CD4-positive, alpha-beta T cell (primary cell): ENCODE data around the gene L1CAM. TPM values are rescaled to one million over a fixed set of nuclear protein-coding genes. Genes with fewer than 3 reads are reported as not detected.

Experiments
- ATAC-seq: fragments of 200-7000 bp; cut with Tn5 transposase; one replicate; pipeline ENCODE4 v1.10.0; 2022; ENCODE audit warnings: mild to moderate bottlenecking; ENCODE audit not compliant: poor library complexity
- CTCF ChIA-PET: fragments of 350-600 bp; sonication (Branson Sonifier 250); formaldehyde crosslinking; loops from one replicate; lab custom pipeline; 2021; ENCODE audit warnings: antibody characterized with exemption, inconsistent platforms; lab: Charles Lee
- POLR2A ChIA-PET: fragments of 350-600 bp; sonication (Branson Sonifier 250); formaldehyde crosslinking; loops from one replicate; lab custom pipeline; 2021; ENCODE audit warnings: antibody characterized with exemption, inconsistent platforms; lab: Charles Lee
- DNase-seq, 14 experiments: peaks; one replicate each; pipeline ENCODE4 v3.0.0-alpha.2; 2013 to 2020; ENCODE audit warnings: mixed read lengths in 2 of 14
- H3K27ac ChIP-seq, 2 donors: one replicate each; pipeline versions ENCODE4 v1.5.1 to v1.7.0; 2013; ENCODE audit warnings: low read length in 2 of 2, low read depth in 1 of 2, mild to moderate bottlenecking in 1 of 2
- H3K27me3 ChIP-seq, 2 experiments: 1 replicate in 1 of 2; 2 replicates in 1 of 2; pipeline versions ENCODE4 v1.6.1 to v1.7.0; 2013; ENCODE audit warnings: low read length in 2 of 2, control low read depth in 1 of 2, mild to moderate bottlenecking in 1 of 2, moderate library complexity in 1 of 2; ENCODE audit not compliant: insufficient read depth in 2 of 2, control insufficient read depth in 1 of 2
- H3K36me3 ChIP-seq: one replicate; pipeline ENCODE4 v1.6.1; 2013; ENCODE audit warnings: low read length, control low read depth; ENCODE audit not compliant: insufficient read depth
- H3K4me1 ChIP-seq: one replicate; pipeline ENCODE4 v1.6.1; 2013; ENCODE audit warnings: low read length, control low read depth; ENCODE audit not compliant: insufficient read depth
- H3K4me3 ChIP-seq: one replicate; pipeline ENCODE4 v1.5.1; 2013; ENCODE audit warnings: mild to moderate bottlenecking, low read length, moderate library complexity
- H3K9me3 ChIP-seq, 2 experiments: 1 replicate in 1 of 2; 2 replicates in 1 of 2; pipeline versions ENCODE4 v1.6.1 to v1.7.0; 2013; ENCODE audit warnings: low read length in 2 of 2, mild to moderate bottlenecking in 2 of 2, control low read depth in 1 of 2, moderate library complexity in 1 of 2; ENCODE audit not compliant: control insufficient read depth in 1 of 2, insufficient read depth in 1 of 2
- H3K27ac Mint-ChIP-seq: one replicate; pipeline ENCODE4 v1.8.0; 2020; ENCODE audit warnings: mixed read lengths
- H3K27me3 Mint-ChIP-seq: one replicate; pipeline ENCODE4 v1.8.0; 2021; ENCODE audit warnings: mixed read lengths
- H3K36me3 Mint-ChIP-seq: one replicate; pipeline ENCODE4 v1.8.0; 2021; ENCODE audit warnings: low read depth, mixed read lengths
- H3K4me1 Mint-ChIP-seq: one replicate; pipeline ENCODE4 v1.8.0; 2021; ENCODE audit warnings: low read depth, mixed read lengths
- H3K4me3 Mint-ChIP-seq: one replicate; pipeline ENCODE4 v1.8.0; 2020; ENCODE audit warnings: mild to moderate bottlenecking, mixed read lengths
- H3K9me3 Mint-ChIP-seq: one replicate; pipeline ENCODE4 v1.8.0; 2020; ENCODE audit warnings: mixed read lengths
- intact Hi-C, 2 experiments: fragments of 100-400 bp; cut with DNase I in 1 of 2; cut with micrococcal nuclease in 1 of 2; formaldehyde crosslinking; loops; one replicate each; pipeline versions ENCODE4 v1.15.1 to v1.9.0; 2023 to 2025; cut with DNase I, micrococcal nuclease
- total RNA-seq, 174 experiments: library from RNA in 2 of 174; stranded (reverse) in 2 of 174; gene quantifications; one replicate each; pipeline ENCODE4 v1.2.3 and lab custom pipeline; 2021 to 2026
- TF ChIP-seq, protein P1 (sequence below): fragments of 200-600 bp; IDR thresholded peaks from one replicate; pipeline ENCODE4 v1.8.0; 2022; ENCODE audit warnings: antibody characterized with exemption, mild to moderate bottlenecking

Gene L1CAM
- total RNA-seq, 2 experiments from 2014 or later, result 0.89 to 1.2 TPM

DNA sequence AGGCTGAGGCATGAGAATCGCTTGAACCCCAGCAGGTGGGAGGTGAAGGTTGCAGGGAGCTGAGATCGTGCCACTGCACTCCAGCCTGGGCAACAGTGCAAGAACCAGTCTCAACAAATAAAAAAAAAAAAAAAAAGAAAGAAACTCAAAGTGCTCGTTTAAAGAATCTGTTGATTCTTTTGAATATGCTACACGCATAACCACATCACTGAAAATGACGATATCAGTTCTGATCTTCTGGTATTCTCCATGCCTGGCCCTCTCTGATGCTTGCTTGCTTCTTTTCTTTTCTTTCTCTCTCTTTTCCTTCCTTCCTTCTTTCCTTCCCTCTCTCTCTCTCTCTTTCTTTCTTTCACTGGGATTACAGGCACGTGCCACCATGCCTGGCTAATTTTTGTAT lies 25.8 kb upstream of the L1CAM start:
- H3K27me3 Mint-ChIP-seq, result no peaks in the 10 kb centered on the region
- H3K27ac Mint-ChIP-seq, result peak overlapping the region; percentile 88
- POLR2A ChIA-PET, result interaction anchor here (1.5 to 2.6 kb wide), 4 partner anchors 12 to 16 kb away, joined by 4 to 9 read pairs (median 6); no protein-coding TSS in a partner anchor

DNA sequence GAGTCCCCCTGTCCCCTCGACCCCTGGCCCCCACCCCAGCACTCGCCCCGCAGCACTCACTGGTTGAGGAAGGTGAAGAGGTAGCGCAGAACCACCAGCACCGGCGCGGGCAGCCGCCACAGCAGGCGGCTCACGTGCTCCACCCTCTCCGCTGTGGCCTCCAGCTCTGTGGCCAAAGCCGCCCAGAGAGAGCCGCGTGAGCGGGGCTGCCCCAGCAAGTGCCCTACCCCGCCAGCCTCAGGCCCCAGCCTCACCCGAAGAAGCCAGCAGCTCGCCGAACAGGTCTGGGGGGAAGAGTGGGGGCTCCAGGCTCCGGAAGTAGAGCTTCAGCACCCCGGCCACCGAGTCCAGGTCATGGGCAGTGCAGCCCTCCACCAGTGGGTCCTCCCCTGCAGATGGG lies 24.5 kb upstream of the L1CAM start:
- DNase-seq, result peak in 1 of 14 experiments; percentile 1
- Histone ChIP-seq H3K27ac (no peak overlapping the region), H3K9me3 (no peaks in the 10 kb centered on the region), H3K4me1 (peaks cover 22% of the 10 kb centered on the region), H3K27me3 (no peaks in the 10 kb centered on the region), H3K36me3 (peaks cover 44% of the 10 kb centered on the region), H3K4me3 (no peak overlapping the region)
- Mint-ChIP-seq H3K27ac (no peak overlapping the region), H3K4me3 (no peak overlapping the region), H3K4me1 (peaks cover 17% of the 10 kb centered on the region), H3K36me3 (peaks cover 25% of the 10 kb centered on the region), H3K27me3 (no peaks in the 10 kb centered on the region), H3K9me3 (no peaks in the 10 kb centered on the region)
- intact Hi-C loops, result no loop called here
- TF ChIP-seq, protein P1, sequence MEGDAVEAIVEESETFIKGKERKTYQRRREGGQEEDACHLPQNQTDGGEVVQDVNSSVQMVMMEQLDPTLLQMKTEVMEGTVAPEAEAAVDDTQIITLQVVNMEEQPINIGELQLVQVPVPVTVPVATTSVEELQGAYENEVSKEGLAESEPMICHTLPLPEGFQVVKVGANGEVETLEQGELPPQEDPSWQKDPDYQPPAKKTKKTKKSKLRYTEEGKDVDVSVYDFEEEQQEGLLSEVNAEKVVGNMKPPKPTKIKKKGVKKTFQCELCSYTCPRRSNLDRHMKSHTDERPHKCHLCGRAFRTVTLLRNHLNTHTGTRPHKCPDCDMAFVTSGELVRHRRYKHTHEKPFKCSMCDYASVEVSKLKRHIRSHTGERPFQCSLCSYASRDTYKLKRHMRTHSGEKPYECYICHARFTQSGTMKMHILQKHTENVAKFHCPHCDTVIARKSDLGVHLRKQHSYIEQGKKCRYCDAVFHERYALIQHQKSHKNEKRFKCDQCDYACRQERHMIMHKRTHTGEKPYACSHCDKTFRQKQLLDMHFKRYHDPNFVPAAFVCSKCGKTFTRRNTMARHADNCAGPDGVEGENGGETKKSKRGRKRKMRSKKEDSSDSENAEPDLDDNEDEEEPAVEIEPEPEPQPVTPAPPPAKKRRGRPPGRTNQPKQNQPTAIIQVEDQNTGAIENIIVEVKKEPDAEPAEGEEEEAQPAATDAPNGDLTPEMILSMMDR, result no peak
- POLR2A ChIA-PET, result interaction anchor here (0.8 to 2.6 kb wide), 4 partner anchors 15 to 34 kb away, joined by 3 to 9 read pairs (median 6); partner anchors contain the start of gene RENBP
- no peak for ATAC-seq
- CTCF ChIA-PET, result interaction anchor here (0.6 kb wide), 1 partner anchor 39 kb away, joined by 3 read pairs; no protein-coding TSS in a partner anchor

More for the DNA sequence above, 25.8 kb upstream of the L1CAM start:
- peak; percentile 74 for ATAC-seq
- H3K4me3 ChIP-seq, result no peak overlapping the region
- peaks cover 11% of the 10 kb centered on the region for H3K4me1 ChIP-seq
- H3K27ac ChIP-seq, result no peak overlapping the region
- H3K36me3 Mint-ChIP-seq, result peaks cover 36% of the 10 kb centered on the region
- H3K27me3 ChIP-seq, result no peaks in the 10 kb centered on the region
- CTCF ChIA-PET, result no interaction called here
- intact Hi-C loops, result loop anchor here in 1 of 2 experiments (1.0 kb wide), 1 partner anchor 14 kb away; no protein-coding TSS in a partner anchor
- H3K9me3 ChIP-seq, result no peaks in the 10 kb centered on the region
- H3K9me3 Mint-ChIP-seq, result no peaks in the 10 kb centered on the region
- H3K4me1 Mint-ChIP-seq, result peaks cover 16% of the 10 kb centered on the region
- H3K4me3 Mint-ChIP-seq, result peak overlapping the region; percentile 42
- peak in 1 of 14 experiments; percentile 39 for DNase-seq
- H3K36me3 ChIP-seq, result peaks cover 56% of the 10 kb centered on the region
- TF ChIP-seq, protein P1, result no peak

DNA sequence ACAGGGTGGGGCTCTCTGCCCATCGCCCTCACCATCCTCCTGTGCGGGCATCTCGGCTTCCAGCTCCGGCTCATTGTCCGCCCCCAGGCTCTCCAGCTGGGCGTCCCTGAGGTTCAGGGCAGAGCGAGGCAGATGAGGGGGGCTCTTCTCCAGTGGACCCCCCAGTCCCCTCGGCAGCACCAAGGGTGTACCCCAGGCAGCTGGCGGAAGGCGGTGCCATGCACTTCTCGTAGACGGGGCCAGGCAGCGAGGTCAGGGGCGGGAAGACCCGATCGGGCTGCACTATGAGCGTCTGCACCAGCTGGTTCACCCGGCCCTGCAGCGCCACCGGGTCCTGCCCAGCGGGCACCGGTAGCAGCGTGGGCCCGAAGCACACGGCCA lies 24.0 kb upstream of the L1CAM start:
- no peak overlapping the region for H3K27ac ChIP-seq
- peaks cover 42% of the 10 kb centered on the region for H3K36me3 ChIP-seq
- ATAC-seq (no peak), DNase-seq (peak in 1 of 14 experiments; percentile 1)
- H3K4me3 ChIP-seq, result no peak overlapping the region
- no peak overlapping the region for H3K27ac Mint-ChIP-seq
- peaks cover 26% of the 10 kb centered on the region for H3K4me1 ChIP-seq
- H3K9me3 Mint-ChIP-seq, result no peaks in the 10 kb centered on the region
- peaks cover 24% of the 10 kb centered on the region for H3K36me3 Mint-ChIP-seq
- intact Hi-C loops, result no loop called here
- H3K4me1 Mint-ChIP-seq, result peaks cover 18% of the 10 kb centered on the region
- no peaks in the 10 kb centered on the region for H3K27me3 Mint-ChIP-seq
- POLR2A ChIA-PET, result interaction anchor here (1.4 to 2.6 kb wide), 2 partner anchors 15 to 91 kb away, joined by 3 to 9 read pairs; no protein-coding TSS in a partner anchor
- no peaks in the 10 kb centered on the region for H3K27me3 ChIP-seq
- CTCF ChIA-PET, result no interaction called here
- no peak overlapping the region for H3K4me3 Mint-ChIP-seq
- H3K9me3 ChIP-seq, result no peaks in the 10 kb centered on the region
- TF ChIP-seq, protein P1, result no peak
